GM12891 (cell line): ENCODE results near the gene NTRK3.

Source experiments
- POLR2A ChIP-seq: IDR thresholded peaks from 2 replicates; pipeline ENCODE4 v1.6.1; 2011; ENCODE audit warnings: low read depth, low read length, control low read depth
- POLR2AphosphoS5 ChIP-seq: IDR thresholded peaks from 2 replicates; pipeline ENCODE4 v1.6.1; 2011; ENCODE audit warnings: low read depth, low read length, control low read depth
- POU2F2 ChIP-seq: IDR thresholded peaks from 2 replicates; pipeline ENCODE4 v1.6.1; 2011; ENCODE audit warnings: low read depth, mild to moderate bottlenecking, control low read depth, low read length, moderate library complexity
- SPI1 ChIP-seq: IDR thresholded peaks from 2 replicates; pipeline ENCODE4 v1.6.1; 2011; ENCODE audit warnings: low read depth, low read length, control low read depth
- TAF1 ChIP-seq: IDR thresholded peaks from 2 replicates; pipeline ENCODE4 v1.6.1; 2011; ENCODE audit warnings: low read depth, low read length, control low read depth

- no peak for TF ChIP-seq POLR2A
- TF ChIP-seq POLR2AphosphoS5, result no peak
- TF ChIP-seq TAF1, result no peak
- no peak for TF ChIP-seq POU2F2
- no peak for TF ChIP-seq SPI1
Observed at GRCh38 chr15:88069561-88069960, 187.0 kb downstream of the NTRK3 start.
